ENCODE data around the gene GADD45GIP1. TPM values are rescaled to one million over a fixed set of nuclear protein-coding genes. Genes with fewer than 3 reads are reported as not detected.

The GADD45GIP1 gene
- total and polyA plus RNA-seq, 12 donors: 16.5 to 213 (median 49.5) TPM

GRCh38 chr19:12930002-12930645, 26.9 kb downstream of the GADD45GIP1 start:
- H3K4me3 ChIP-seq: no peak overlapping the region
- peak in 1 of 7 donors; percentile 22 for DNase-seq
- no peaks in the 10 kb centered on the region for H3K27me3 ChIP-seq
- H3K27ac ChIP-seq: no peak overlapping the region
- peaks cover 0 to 54% of the 10 kb centered on the region in 2 donors for H3K36me3 ChIP-seq (replicated peaks in 1 of 2)
- no peaks in the 10 kb centered on the region for H3K9me3 ChIP-seq (replicated peaks in 1 of 3)
- intact Hi-C loops (cut with DNase I): no loop called here
- WGBS, 4 donors: 90 to 93% (median 93%) methylated on average over 11 to 19 of the region's 19 CpGs
- H3K4me1 ChIP-seq (replicated peaks in 1 of 2): peaks cover 10 to 11% of the 10 kb centered on the region in 2 donors
- TF ChIP-seq POLR2A (IDR thresholded peaks at IDR 0.05) (no peak), CTCF (IDR thresholded peaks at IDR 0.05) (no peak)

GRCh38 chr19:12924621-12925310, 32.3 kb downstream of the GADD45GIP1 start:
- TF ChIP-seq CTCF (IDR thresholded peaks at IDR 0.05): no peak
- TF ChIP-seq POLR2A (IDR thresholded peaks at IDR 0.05): no peak
- Histone ChIP-seq H3K27me3 (no peaks in the 10 kb centered on the region), H3K36me3 (replicated peaks in 1 of 2) (peaks cover 0 to 76% of the 10 kb centered on the region in 2 donors), H3K27ac (no peak overlapping the region), H3K4me1 (replicated peaks in 1 of 2) (no peaks in the 10 kb centered on the region), H3K4me3 (no peak overlapping the region), H3K9me3 (replicated peaks in 1 of 3) (no peaks in the 10 kb centered on the region)
- no peak for DNase-seq
- 94 to 99% (median 96%) methylated on average over 16 to 29 of the region's 29 CpGs for WGBS, 4 donors
- intact Hi-C loops (cut with DNase I): no loop called here

GRCh38 chr19:12922959-12923358, 34.1 kb downstream of the GADD45GIP1 start:
- Histone ChIP-seq H3K27ac (no peak overlapping the region), H3K4me1 (replicated peaks in 1 of 2) (peaks cover 3 to 4% of the 10 kb centered on the region in 2 donors), H3K27me3 (no peaks in the 10 kb centered on the region), H3K9me3 (replicated peaks in 1 of 3) (no peaks in the 10 kb centered on the region), H3K4me3 (no peak overlapping the region), H3K36me3 (replicated peaks in 1 of 2) (peaks cover 0 to 58% of the 10 kb centered on the region in 2 donors)
- intact Hi-C loops (cut with DNase I): no loop called here
- no peak for DNase-seq
- 95 to 99% (median 95%) methylated on average over 4 of the region's 4 CpGs for WGBS, 4 donors
- TF ChIP-seq POLR2A (IDR thresholded peaks at IDR 0.05) (no peak), CTCF (IDR thresholded peaks at IDR 0.05) (no peak)

GRCh38 chr19:12921047-12921446, 36.0 kb downstream of the GADD45GIP1 start:
- Histone ChIP-seq H3K36me3 (replicated peaks in 1 of 2) (peaks cover 0 to 39% of the 10 kb centered on the region in 2 donors), H3K27me3 (no peaks in the 10 kb centered on the region), H3K4me3 (no peak overlapping the region), H3K9me3 (replicated peaks in 1 of 3) (no peaks in the 10 kb centered on the region), H3K4me1 (replicated peaks in 1 of 2) (peaks cover 3 to 4% of the 10 kb centered on the region in 2 donors), H3K27ac (no peak overlapping the region)
- 61 to 78% (median 68%) methylated on average over 3 of the region's 3 CpGs for WGBS, 4 donors
- no peak for DNase-seq
- no peak for TF ChIP-seq CTCF (IDR thresholded peaks at IDR 0.05)
- TF ChIP-seq POLR2A (IDR thresholded peaks at IDR 0.05): no peak
- intact Hi-C loops (cut with DNase I): no loop called here
